ENCODE results near the gene TDRD6. TPM values are rescaled to one million over a fixed set of nuclear protein-coding genes. Genes with fewer than 3 reads are reported as not detected.

Gene TDRD6
- total RNA-seq, 1 experiment from 2014 or later: not detected

GRCh38 chr6:46677314-46677654, 10.4 kb upstream of the TDRD6 start:
- DNase-seq (ENCODE audit: low spot score): no peak

DNA sequence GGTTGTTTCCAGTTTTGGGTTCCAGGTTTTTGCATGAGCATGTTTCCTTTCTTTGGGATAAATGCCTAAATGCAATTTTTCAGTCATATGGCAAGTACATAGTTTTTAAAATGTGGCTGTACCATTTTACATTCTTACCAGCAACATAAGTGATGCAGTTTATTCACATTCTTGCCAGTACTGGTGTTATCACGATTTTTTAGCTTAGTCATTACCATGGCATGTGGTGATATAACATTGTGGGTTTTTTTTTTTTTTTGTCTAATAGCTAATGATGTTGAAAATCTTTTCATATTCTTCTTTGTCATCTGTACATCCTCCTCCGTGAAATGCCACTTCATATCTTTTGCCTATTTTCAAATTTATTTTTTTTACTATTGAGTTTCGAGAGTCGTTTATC, 2.9 kb upstream of the TDRD6 start:
- peak; percentile 33 for DNase-seq (ENCODE audit: low spot score)

DNA sequence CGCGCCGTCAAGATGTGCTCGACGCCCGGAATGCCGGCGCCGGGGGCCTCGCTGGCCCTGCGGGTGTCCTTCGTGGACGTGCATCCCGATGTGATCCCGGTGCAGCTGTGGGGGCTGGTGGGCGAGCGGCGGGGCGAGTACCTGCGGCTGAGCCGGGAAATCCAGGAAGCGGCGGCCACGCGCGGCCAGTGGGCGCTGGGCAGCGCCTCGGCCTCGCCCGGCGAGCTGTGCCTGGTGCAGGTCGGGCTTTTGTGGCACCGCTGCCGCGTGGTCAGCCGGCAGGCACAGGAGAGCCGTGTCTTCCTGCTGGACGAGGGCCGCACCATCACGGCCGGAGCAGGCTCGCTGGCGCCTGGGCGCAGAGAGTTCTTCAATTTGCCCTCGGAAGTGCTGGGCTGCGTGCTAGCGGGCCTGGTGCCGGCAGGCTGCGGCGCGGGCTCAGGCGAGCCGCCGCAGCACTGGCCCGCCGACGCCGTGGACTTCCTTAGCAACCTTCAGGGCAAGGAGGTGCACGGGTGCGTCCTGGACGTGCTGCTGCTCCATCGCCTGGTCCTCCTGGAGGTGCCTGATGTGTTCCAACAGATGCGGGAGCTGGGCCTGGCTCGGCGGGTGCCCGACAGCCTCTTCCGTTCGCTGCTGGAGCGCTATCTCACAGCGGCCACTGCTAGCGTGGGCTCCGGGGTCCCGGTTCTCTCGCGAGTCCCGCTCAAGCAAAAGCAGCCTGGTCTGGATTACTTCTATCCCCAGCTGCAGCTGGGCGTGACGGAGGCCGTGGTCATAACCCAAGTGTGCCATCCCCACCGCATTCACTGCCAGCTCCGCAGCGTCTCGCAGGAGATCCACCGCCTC, 656 bp downstream of the TDRD6 start:
- DNase-seq (ENCODE audit: low spot score): no peak

- no peak for DNase-seq (ENCODE audit: low spot score)
These were observed 1.3 kb downstream of the TDRD6 start for GRCh38 chr6:46688966-46689335.

- no peak for DNase-seq (ENCODE audit: low spot score)
These were observed 2.0 kb downstream of the TDRD6 start for GRCh38 chr6:46689657-46690056.

- DNase-seq (ENCODE audit: low spot score): no peak
These were observed 2.6 kb downstream of the TDRD6 start for GRCh38 chr6:46690141-46690755.

- DNase-seq (ENCODE audit: low spot score): no peak
These were observed 3.3 kb downstream of the TDRD6 start for GRCh38 chr6:46690911-46691451.

- DNase-seq (ENCODE audit: low spot score): no peak
These were observed 12.3 kb downstream of the TDRD6 start for GRCh38 chr6:46699970-46700369.

DNA sequence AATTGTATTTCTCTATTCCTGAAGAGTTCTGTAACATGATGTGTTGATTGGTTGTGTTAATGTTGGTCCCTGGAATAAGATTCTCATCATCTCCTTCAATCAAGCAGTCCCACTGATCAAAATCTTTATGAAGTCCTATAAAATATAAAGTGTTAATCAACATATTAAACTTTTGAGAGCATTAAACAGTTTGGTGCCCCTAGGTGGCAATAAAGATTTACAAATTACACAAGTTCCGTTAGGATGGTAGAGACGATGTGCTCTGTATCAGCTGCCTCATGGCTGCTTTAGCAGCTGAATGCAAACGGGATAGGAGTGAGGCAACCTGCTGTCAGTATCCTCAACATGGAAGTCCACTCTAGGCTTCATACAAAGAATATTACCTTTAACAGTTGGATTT, 16.9 kb downstream of the TDRD6 start:
- DNase-seq (ENCODE audit: low spot score): no peak

DNA sequence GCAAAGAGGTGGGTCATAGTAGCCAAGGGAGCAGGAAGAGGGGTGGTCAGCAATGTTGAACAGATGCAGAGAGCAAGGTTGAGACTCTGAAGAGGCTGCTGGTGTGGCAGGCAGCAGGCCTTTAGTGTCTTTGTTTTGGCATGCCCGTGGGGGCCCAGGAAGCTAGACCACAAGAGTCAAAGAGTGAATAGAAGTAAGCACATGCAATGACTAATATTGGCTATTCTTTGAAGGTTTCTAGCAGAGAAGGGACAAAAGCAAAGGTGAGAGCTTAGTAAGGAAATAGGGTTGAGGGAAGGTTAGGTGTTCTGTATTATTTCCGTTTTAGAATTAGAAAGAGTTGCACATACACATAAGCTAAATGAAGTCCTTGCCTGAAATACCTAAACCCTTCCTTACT, 18.8 kb downstream of the TDRD6 start:
- no peak for DNase-seq (ENCODE audit: low spot score)

DNA sequence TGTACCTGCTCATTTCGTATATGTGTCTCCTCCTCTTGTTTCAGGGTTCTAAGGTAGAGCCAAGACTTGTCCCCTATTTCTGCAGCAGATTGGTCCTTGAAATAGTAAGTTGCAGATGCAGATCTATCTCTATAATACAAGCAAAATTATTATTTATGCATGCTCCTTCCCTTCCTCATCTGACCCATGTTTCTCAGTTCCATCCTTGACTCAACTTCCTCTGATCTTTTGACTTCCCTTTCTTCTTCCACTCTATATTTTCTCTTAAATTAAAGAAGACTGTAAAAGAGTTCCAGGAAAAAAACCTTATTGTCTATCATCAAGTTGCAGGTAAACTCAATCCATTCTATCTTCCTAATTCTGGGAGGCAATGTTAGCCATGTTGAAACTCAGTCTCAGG, 23.8 kb downstream of the TDRD6 start:
- no peak for DNase-seq (ENCODE audit: low spot score)

- DNase-seq (ENCODE audit: low spot score): no peak
These were observed 27.5 kb downstream of the TDRD6 start for GRCh38 chr6:46715141-46715540.

- DNase-seq (ENCODE audit: low spot score): peak; percentile 14
These were observed 31.4 kb downstream of the TDRD6 start for GRCh38 chr6:46719099-46719498.

DNA sequence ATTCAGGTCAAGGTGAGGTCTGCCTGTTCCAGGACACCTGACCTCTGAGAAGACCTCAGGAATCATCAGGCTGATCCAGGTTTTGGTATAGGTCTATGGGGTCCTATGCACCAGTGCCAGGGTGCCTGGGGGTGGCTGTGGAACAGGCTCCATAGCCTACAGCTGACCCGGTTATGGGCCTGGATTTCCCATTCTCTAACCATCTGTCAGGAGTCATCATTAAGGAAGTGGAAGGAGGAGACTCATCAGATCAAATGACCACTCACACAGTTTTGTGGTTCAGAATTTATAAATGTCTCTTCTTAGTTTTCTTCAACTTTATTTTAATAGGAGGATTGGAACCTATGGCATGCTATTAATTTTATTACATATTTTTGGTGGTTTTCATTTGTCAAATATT, 32.7 kb downstream of the TDRD6 start:
- DNase-seq (ENCODE audit: low spot score): no peak

DNA sequence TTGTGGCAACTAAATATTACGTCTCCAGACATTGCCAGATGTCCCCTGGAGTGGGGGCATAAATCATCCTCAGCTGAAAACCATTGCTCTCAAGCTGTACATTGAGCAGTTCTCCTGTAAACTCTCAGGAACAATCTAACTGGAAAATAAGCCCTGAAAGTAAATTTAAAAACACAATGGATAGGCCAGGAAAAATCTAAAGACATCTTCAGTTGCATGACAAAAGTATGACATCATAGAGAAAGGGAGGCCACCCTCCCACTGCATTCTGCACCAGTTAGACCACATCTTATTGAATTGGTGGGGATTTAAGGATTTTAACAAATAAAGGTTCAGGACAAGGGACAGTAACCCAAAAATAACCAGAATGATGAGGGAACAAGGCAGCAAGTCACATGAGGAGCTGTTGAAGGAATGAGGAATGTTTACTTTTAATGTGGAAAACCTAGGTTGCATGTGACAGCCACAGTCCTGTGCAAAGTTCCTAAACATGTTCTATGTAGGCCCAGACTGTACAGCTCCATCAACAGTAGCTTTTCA, 42.2 kb downstream of the TDRD6 start:
- no peak for DNase-seq (ENCODE audit: low spot score)

DNA sequence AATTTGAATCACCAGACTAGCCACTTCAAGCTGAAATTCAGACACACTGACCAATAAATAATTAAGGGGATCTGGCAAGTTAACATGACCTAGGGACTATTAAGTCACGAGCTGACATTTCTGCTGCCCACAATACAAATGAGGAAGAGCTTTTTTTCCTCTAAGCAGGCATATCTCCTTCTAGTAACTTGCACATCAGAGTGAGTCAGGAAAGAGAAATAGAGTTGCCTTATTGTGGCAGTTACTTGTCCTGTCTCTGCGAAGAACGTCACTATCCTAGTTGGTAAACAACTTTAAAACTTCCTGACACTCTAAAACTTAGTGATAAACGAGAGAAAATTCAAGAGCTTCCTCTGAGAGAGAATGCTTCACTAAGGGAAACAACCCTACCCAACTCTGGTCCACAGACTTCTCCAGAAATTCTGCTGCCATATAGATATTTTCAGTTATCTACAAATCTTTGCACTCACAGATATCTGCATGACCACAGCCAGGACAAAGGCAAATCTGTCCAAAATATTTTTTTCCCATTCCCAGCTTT, 43.3 kb downstream of the TDRD6 start:
- no peak for DNase-seq (ENCODE audit: low spot score)

- no peak for DNase-seq (ENCODE audit: low spot score)
These were observed 45.7 kb downstream of the TDRD6 start for GRCh38 chr6:46733341-46733801.

DNA sequence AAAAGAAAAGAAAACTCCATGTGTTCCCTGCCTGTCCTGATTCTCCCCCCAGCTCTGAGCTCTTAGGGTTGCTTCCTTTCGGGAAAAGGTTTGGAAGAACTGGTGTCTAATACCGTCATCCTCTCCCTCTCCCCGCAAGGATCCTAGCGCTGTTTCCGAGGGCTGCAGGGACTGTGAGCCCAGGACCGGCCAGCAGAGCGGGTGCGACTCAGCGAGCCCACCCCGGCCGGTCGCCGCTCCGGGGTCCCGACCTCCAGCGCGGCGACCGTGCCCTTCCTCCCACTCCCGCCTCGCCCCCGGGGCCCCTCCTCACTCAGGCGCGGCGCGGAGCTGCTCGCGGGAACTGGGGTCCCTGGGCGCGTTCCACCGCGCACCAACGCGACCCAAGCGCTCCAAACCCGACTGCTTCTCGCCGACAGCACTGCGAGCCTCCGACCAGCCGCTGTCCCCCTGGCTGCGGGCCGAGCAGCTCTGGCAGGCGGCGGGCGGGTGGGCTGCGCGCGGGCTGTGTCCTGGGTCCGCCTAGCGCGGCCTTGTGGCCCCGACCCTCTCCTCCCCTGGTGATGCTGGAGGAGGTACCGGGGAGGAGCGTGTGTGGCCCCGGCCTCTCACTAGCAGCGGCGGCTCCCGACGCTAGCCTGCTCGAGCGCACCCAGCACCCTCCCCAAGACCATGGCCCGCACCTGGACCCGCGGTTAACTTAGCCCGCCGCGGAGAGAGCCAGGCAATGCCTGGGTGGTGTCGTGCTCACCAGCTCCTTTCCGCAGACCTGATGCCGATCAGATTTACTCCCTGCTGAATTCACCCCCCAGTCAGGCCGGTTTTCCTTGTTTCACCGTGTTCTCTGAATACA, 47.4 kb downstream of the TDRD6 start, which contains the start of gene PLA2G7:
PLA2G7 (minus strand) TSS at position 509 of the 853 bp plus-strand sequence. CDS start 12,484 bp downstream, outside the sequence.
- DNase-seq (ENCODE audit: low spot score): no peak

GRCh38 chr6:46735720-46736031, 48.0 kb downstream of the TDRD6 start:
- DNase-seq (ENCODE audit: low spot score): no peak

DNA sequence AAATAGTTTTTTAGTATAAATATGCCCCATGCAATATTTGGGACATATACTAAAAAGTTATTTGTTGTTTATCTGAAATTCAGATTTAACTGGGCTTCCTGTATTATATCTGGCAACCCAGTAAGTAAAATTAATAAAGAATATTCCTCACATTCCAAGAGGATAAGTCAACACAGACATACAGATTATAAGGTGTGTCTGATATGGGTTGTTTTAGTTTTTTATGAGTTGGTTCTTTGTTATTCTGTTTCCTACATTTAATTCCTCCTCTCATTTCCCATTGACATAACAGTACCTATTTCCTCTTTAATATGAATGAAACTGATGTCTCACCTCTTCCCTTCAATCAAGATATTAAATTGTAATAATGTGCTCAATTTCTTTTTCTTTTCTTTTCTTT, 49.2 kb downstream of the TDRD6 start:
- DNase-seq (ENCODE audit: low spot score): no peak

DNA sequence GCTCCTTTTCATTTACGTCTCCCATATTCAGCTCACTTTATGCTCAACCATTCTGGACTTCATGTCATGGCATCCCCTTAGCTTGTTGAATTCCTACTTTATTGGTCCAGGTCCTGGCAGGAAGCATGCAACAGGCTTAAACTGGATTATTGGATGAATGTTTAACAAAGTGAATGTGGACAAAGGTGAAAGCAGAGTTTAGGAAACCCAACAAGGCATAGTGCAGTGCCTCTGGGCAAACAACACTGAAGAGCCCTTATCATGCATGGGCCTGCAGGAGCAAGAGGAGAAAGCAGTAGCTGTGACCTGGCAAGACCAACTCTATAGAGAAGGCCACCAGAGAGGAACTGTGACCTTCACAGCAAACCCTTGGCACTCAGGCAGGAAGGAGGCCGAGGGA, 53.8 kb downstream of the TDRD6 start:
- DNase-seq (ENCODE audit: low spot score): no peak

GRCh38 chr6:46741910-46742309, 54.2 kb downstream of the TDRD6 start:
- DNase-seq (ENCODE audit: low spot score): no peak
